Nephron progenitor cell (in vitro differentiated cells): ENCODE measurements around the gene GGTA1.
A peak's percentile ranks its signal among the peaks of the same experiment; 100 is the strongest.

Source experiments
- DNase-seq: peaks from one replicate; pipeline ENCODE4 v3.0.0; 2021
- H3K27ac Mint-ChIP-seq: 2 replicates; pipeline ENCODE4 v1.8.0; 2021; ENCODE audit warnings: mild to moderate bottlenecking, moderate library complexity, mixed read lengths
- H3K27me3 Mint-ChIP-seq: 2 replicates; pipeline ENCODE4 v1.8.0; 2021; ENCODE audit warnings: mild to moderate bottlenecking, low read depth, mixed read lengths; ENCODE audit not compliant: poor library complexity
- H3K36me3 Mint-ChIP-seq: 2 replicates; pipeline ENCODE4 v1.8.0; 2021; ENCODE audit warnings: low read depth, mixed read lengths
- H3K4me1 Mint-ChIP-seq: 2 replicates; pipeline ENCODE4 v1.8.0; 2021; ENCODE audit warnings: mixed read lengths
- H3K4me3 Mint-ChIP-seq: 2 replicates; pipeline ENCODE4 v1.8.0; 2021; ENCODE audit warnings: mild to moderate bottlenecking, moderate library complexity, mixed read lengths
- H3K9me3 Mint-ChIP-seq: 2 replicates; pipeline ENCODE4 v1.8.0; 2021; ENCODE audit warnings: mild to moderate bottlenecking, moderate library complexity, mixed read lengths
- CTCF ChIP-seq: fragments of 200-600 bp; sonication (generic); IDR thresholded peaks from 2 replicates; pipeline ENCODE4 v1.5.0; 2021; ENCODE audit warnings: antibody characterized with exemption

The GGTA1 gene

GRCh38 chr9:121505903-121506735 lies 6.5 kb upstream of the GGTA1 start:
- Mint-ChIP-seq H3K4me3 (no peak overlapping the region), H3K27ac (no peak overlapping the region), H3K27me3 (peaks cover 74% of the 10 kb centered on the region), H3K4me1 (peaks cover 9% of the 10 kb centered on the region), H3K9me3 (no peaks in the 10 kb centered on the region), H3K36me3 (no peaks in the 10 kb centered on the region)
- DNase-seq: no peak
- TF ChIP-seq CTCF: no peak

- Mint-ChIP-seq H3K27ac (no peak overlapping the region), H3K4me3 (no peak overlapping the region), H3K4me1 (peaks cover 26% of the 10 kb centered on the region), H3K27me3 (peaks cover 93% of the 10 kb centered on the region), H3K9me3 (no peaks in the 10 kb centered on the region), H3K36me3 (no peaks in the 10 kb centered on the region)
- no peak for TF ChIP-seq CTCF
- no peak for DNase-seq
Observed at GRCh38 chr9:121503444-121503843, 3.8 kb upstream of the GGTA1 start.

GRCh38 chr9:121500165-121500478 lies 478 bp upstream of the GGTA1 start:
- H3K4me3 Mint-ChIP-seq: peak overlapping the region; percentile 86
- DNase-seq: no peak
- peaks cover 32% of the 10 kb centered on the region for H3K4me1 Mint-ChIP-seq
- H3K27ac Mint-ChIP-seq: no peak overlapping the region
- no peaks in the 10 kb centered on the region for H3K36me3 Mint-ChIP-seq
- TF ChIP-seq CTCF: no peak
- H3K27me3 Mint-ChIP-seq: peaks cover 89% of the 10 kb centered on the region
- peaks cover 10% of the 10 kb centered on the region for H3K9me3 Mint-ChIP-seq

- Mint-ChIP-seq H3K36me3 (no peaks in the 10 kb centered on the region), H3K27ac (no peak overlapping the region), H3K4me3 (peak overlapping the region; percentile 82), H3K9me3 (peaks cover 10% of the 10 kb centered on the region), H3K27me3 (peaks cover 88% of the 10 kb centered on the region), H3K4me1 (peaks cover 32% of the 10 kb centered on the region)
- no peak for TF ChIP-seq CTCF
- DNase-seq: no peak
Observed at GRCh38 chr9:121499177-121499426, 542 bp downstream of the GGTA1 start.

GRCh38 chr9:121498487-121499176 lies 1.0 kb downstream of the GGTA1 start:
- Mint-ChIP-seq H3K27me3 (peaks cover 85% of the 10 kb centered on the region), H3K4me1 (peaks cover 29% of the 10 kb centered on the region), H3K4me3 (peak overlapping the region; percentile 82), H3K27ac (no peak overlapping the region), H3K9me3 (peaks cover 10% of the 10 kb centered on the region), H3K36me3 (no peaks in the 10 kb centered on the region)
- DNase-seq: peak; percentile 26
- TF ChIP-seq CTCF: no peak

- no peaks in the 10 kb centered on the region for H3K36me3 Mint-ChIP-seq
- peaks cover 80% of the 10 kb centered on the region for H3K27me3 Mint-ChIP-seq
- peak overlapping the region; percentile 82 for H3K4me3 Mint-ChIP-seq
- no peak overlapping the region for H3K27ac Mint-ChIP-seq
- TF ChIP-seq CTCF: peak; percentile 65
- H3K4me1 Mint-ChIP-seq: peaks cover 24% of the 10 kb centered on the region
- H3K9me3 Mint-ChIP-seq: peaks cover 10% of the 10 kb centered on the region
- DNase-seq: peak; percentile 63
Observed at GRCh38 chr9:121498150-121498486, 1.5 kb downstream of the GGTA1 start.
